Measurements from ENCODE around the gene CHTF8.

DNA sequence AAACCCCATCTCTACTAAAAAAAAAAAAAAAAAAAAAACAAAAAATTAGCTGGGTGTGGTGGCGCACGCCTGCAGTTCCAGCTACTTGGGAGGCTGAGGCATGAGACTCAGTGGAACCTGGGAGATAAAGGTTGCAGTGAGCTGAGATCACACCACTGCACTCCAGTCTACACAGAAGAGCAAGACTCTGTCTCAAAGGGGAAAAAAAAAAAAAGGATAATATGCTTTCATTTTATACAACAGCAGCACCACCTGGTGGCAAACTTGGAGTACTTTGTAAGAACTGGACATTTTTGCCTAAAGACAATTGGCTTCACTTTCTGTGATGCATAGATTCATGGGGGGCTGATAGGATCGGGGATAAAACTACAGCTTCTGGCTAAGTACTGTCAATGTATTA lies 8.5 kb downstream of the CHTF8 start:
- TF ChIP-seq MYC (IDR thresholded peaks at IDR 0.05; ENCODE audit: low read depth, low read length) (no peak), POLR2A (IDR thresholded peaks at IDR 0.05; ENCODE audit: extremely low read depth, insufficient read length) (no peak)

Measured in NB4 (cell line).